H1 (cell line): ENCODE measurements around the gene PRR12. TPM values are rescaled to one million over a fixed set of nuclear protein-coding genes. Genes with fewer than 3 reads are reported as not detected.

ENCODE experiments used
- CTBP2 ChIP-seq: IDR thresholded peaks from 2 replicates; pipeline ENCODE4 v1.7.0; 2011; ENCODE audit warnings: borderline replicate concordance, mild to moderate bottlenecking, moderate library complexity, mixed read lengths, low read length; ENCODE audit not compliant: insufficient read depth, insufficient read length
- SP4 ChIP-seq: IDR thresholded peaks from 2 replicates; pipeline ENCODE4 v1.6.1; 2012; ENCODE audit warnings: low read length, inconsistent platforms
- ZNF274 ChIP-seq: IDR thresholded peaks from 2 replicates; pipeline ENCODE4 v1.7.0; 2012; ENCODE audit warnings: low read length, borderline replicate concordance; ENCODE audit errors: extremely low read depth
- polyA plus RNA-seq, 7 experiments: library from polyadenylated mRNA; depleted of rRNA in 3 of 7; stranded (reverse) in 5 of 7; unstranded in 2 of 7; fragments of >200 nt in 5 of 7; fragments of 200-250 nt in 2 of 7; gene quantifications; 1 replicate in 5 of 7; 2 replicates in 1 of 7; 4 replicates in 1 of 7; pipeline versions ENCODE4 v1.2.1 to v1.2.3, GENCODE V29; 2011 to 2013; ENCODE audit warnings: missing spikeins in 2 of 7, mixed read lengths in 2 of 7
- total RNA-seq: library from RNA; stranded (reverse); fragmentation: NEBNext Ultra II Directional; extraction: Animal tissue kit (Norgen Biotek cat#: 25700); gene quantifications from 2 replicates; pipeline ENCODE4 v1.2.1, GENCODE V29; 2021

The PRR12 gene
- total and polyA plus RNA-seq, 2 of the 8 experiments (the other 6 are each of a cell fraction or from before 2014, with no cell fraction given): 2.5 to 59.4 TPM

- TF ChIP-seq CTBP2 (no peak), SP4 (no peak), ZNF274 (no peak)
Observed at GRCh38 chr19:49555600-49556411, 35.2 kb upstream of the PRR12 start (continued).
